Renal cortex interstitium (tissue), 11 donors: ENCODE data around the gene SOCS1. TPM values are rescaled to one million over a fixed set of nuclear protein-coding genes. Genes with fewer than 3 reads are reported as not detected.
"Not testable (repeated sequence)": the region's sequence is repeated elsewhere in the genome, so short reads cannot be mapped to it uniquely, and the experiment has no call there.

ENCODE experiments used
- DNase-seq, 11 donors: peaks; one replicate each; pipeline ENCODE4 v3.0.0-alpha.2; 2013; ENCODE audit warnings: low read depth in 9 of 11, low spot score in 4 of 11; ENCODE audit errors: extremely low read depth in 1 of 11
- polyA plus RNA-seq, 3 donors: library from polyadenylated mRNA; unstranded; fragments of 120-200 nt; gene quantifications; one replicate each; pipeline ENCODE4 v1.2.1, GENCODE V29; 2013; ENCODE audit not compliant: insufficient read length in 3 of 3

The SOCS1 gene
- polyA plus RNA-seq, 3 donors = 4.7 to 7.2 (median 6.3) TPM

DNA sequence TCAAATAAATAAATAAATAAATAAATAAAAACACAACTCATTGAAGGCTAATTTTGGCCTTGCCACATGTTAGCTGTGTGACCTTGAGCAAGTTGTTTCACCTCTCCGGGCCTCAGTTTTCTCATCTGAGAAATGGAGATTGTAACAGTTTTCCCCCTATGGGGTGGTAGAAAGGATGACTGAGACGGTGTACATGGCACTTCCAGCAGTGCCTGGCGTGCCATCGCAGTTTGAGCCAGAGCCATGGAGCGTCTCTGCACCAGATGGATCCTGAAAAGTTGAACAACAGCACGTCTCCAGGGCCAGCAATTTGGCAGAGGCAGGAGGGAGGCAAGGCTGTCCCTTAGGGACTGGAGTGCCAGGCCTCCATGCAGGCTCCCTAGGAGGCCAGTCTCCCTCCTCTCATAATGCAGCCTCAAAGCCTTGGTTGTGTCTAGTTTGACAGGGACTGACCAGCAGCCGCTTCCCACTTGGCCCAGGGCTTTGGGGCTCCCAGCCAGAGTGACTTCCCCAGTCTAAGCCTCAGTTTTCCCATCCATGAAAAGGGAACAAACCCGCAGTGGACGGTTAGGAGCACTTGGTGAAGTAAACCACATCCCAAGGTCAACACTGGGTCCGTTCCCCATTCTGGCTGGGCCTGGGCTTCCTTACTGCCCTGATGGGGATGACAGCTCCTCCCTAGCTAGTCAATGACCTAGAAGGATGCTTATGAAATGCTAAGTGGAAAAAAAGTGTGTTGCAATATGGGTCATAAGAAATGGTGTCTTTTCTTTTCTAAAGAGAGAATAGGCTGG, 19.3 kb downstream of the SOCS1 start:
- no peak for DNase-seq

DNA sequence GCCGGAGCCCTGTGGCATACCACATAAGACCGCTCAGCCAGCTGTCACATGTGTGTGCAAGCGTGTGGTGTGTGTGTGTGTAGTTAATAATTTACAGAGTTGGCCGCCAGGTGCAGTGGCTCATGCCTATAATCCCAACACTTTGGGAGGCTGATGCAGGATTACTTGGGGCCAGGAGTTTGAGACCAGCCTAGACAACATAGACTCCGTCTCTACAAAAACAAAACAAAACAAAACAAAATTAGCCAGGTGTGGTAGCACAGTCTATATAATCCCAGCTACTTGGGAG, 20.4 kb downstream of the SOCS1 start:
- DNase-seq = no peak

DNA sequence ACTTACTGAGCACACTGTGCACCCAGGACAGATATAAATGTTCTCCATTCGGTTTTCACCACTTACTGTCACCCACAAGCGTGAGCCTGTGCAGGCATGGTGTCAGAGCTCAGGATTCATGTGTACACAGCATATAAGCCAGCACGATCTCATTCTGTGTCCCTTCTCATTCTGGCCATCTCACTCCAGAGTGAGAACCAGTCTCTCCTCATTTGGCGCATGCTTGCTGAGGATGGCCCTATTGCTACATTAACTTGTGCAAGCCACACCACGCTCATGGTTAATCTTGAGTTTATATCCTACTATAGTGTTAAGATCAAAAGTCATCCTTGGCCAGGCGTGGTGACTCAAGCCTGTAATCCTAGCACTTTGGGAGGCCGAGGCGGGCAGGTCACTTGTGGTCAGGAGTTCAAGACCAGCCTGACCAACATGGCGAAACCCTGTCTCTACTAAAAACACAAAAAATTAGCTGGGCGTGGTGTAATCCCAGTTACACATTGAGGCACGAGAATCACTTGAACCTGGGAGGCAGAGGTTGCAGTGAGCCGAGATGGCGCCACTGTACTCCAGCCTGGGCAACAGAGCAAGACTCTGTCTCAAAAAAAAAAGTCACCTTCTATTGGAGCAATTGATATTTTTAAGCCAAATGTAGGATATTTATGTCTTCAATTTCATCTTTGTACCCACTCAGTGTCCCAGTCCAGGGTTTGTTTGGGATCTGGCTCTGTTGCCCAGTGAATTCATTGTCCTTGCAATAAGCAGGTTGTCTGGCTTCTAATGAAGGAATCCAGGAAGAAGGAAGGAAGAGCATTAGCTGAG, 20.9 kb downstream of the SOCS1 start:
- no peak for DNase-seq

DNA sequence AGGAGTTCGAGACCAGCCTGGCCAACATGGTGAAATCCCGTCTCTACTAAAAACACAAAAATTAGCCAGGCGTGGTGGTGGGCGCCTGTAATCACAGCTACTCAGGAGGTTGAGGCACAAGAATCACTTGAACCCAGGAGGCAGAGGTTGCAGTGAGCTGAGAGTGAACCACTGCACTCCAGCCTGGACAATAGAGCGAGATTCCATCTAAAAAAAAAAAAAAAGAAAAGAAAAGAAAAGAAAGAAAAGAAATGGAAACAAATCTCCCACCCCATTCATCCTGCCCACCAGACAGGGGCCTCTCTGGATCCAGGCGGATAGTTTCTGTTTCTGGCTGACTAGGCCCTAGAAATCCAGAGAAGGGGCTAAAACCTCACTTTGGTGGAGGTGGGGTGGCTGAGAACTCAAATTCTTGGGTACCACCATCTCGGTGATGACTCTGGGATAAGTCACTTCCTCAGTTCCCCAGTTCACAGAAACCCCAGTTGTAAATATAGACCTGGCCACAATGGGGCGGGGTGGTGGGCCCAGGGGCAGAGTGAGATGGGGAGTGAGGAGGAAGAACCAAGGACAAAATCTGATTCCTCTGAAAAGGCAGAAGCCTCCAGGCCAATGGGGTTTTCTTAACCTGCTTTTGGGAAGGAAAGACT, 22.2 kb downstream of the SOCS1 start:
- DNase-seq = no peak

DNA sequence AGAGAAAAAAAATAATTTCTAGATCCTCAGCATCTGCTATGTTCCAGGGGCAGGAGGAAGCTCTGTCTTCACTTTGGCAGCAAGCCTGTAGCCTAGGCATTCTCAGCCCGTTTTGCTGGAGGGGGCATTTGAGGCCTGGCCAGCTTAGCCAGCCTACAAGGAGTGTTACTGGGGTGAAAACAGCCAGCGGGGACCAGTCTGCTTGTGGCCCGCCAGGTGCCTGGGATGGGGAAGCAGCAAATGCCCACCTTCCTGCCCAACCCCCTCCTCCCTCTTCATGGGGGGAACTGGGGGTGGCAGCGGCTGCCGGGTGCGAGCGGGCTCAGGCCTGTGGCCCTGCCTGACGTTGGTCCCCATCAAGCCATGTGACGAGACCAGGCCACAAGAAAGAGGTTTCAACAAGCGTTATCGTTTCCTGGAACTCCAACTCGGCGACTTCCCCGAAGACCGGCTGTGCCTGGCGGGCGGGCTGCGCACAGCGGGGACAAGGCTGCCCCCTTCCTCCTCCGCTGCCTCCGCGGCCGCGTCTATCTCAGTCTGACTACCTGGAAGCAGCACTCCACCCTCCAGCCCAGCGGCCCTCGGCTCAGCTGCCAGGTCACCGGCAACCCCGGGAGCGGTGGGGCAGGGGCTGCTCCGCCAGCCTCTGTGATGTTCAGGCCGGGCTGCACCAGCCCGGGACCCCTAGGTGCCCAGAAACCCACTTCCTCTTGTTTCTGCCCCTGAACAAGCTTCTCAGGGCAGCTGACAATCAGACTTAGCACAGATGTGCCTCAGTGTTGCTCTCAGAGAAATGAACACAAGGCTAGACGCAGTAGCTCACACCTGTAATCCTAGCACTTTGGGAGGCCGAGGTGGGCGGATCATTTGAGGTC, 22.9 kb downstream of the SOCS1 start:
- DNase-seq = no peak

DNA sequence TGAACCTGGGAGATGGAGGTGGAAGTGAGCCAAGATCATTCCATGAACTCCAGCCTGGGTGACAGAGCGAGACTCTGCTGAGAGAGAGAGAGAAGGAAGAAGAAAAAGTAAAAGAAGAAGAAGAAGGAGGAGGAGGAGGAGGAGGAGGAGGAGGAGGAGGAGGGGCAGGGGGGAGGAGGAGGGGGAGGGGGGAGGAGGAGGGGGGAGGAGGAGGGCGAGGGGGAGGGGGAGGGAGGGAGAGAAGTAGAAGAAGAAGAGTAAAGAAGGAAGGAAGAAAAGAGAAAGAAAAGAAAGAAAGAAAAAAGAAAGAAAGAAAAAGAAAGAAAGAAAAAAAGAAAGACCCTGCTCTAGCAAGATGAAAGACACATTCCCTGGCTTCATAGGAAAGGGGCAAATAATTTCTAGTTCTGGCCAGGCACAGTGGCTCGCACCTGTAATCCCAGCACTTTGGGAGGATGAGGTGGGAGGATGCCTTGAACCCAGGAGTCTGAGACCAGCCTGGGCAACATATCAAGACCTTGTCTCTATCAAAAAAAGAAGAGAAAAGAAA, 23.6 kb downstream of the SOCS1 start:
- no peak for DNase-seq

DNA sequence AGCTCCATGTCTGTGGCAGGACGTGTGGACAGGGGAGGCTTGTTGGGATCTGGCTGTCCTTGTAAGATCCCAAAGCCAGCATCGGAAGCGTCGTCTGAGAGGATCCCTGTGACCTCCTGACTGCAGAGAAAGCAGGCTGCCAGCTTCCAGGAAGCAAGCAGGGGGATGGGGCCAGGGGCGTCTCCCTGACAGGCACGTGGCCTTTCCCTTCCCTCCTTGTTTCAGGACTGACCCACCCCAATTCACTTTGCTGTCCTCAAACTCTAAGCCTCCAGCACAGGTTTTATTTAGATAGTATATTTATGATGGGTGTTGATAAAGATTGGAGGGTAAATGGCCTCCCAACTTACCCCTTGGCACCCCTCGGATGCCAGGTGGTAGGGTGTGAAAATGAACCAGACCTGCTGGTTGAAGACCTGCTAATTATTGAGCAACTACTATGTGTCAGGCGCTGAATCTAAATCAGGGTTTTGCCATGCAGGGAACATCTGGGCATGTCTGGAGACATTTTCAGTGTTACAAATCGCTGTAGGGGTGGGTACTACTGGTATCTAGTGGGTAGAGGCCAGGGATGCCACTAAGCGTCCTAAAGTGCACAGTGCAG, 24.5 kb downstream of the SOCS1 start:
- no peak for DNase-seq

DNA sequence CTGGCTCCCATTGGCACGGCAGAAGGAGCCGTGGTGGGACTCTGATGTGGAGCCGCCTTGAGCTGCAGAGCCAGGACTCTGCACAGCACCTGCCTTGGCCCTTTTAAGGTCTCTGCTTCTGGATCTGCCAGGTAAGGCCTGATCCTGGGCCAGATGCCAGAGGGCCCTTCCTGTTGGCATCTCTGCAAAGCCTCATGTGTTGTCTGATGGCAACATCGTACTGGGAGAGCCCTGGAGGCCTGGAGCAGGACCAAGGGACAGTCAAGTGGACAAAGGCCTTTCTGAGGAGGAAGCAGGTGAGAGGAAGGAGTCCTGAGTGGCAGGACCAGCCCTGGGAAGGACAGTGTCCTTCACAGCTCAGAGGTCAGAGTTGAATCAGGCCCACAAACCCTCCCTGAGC, 26.1 kb downstream of the SOCS1 start:
- DNase-seq = no peak

DNA sequence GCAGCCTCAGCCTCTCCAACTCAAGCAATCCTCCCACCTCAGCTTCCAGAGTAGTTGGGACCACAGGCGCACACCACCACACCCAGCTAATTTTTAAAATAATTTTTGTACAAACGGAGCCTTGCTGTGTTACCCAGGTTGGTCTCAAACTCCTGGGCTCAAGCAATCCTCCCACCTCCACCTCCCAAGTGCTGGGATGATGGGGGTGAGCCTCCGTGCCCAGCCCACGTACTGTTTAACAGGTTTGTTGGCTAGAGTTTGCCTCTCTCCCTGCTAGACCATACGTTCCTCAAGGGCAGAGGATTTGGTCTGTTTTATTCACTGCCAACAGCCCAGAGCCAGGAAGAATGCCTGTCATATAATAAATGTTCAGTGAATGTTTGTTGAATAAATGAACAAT, 26.6 kb downstream of the SOCS1 start:
- no peak for DNase-seq

DNA sequence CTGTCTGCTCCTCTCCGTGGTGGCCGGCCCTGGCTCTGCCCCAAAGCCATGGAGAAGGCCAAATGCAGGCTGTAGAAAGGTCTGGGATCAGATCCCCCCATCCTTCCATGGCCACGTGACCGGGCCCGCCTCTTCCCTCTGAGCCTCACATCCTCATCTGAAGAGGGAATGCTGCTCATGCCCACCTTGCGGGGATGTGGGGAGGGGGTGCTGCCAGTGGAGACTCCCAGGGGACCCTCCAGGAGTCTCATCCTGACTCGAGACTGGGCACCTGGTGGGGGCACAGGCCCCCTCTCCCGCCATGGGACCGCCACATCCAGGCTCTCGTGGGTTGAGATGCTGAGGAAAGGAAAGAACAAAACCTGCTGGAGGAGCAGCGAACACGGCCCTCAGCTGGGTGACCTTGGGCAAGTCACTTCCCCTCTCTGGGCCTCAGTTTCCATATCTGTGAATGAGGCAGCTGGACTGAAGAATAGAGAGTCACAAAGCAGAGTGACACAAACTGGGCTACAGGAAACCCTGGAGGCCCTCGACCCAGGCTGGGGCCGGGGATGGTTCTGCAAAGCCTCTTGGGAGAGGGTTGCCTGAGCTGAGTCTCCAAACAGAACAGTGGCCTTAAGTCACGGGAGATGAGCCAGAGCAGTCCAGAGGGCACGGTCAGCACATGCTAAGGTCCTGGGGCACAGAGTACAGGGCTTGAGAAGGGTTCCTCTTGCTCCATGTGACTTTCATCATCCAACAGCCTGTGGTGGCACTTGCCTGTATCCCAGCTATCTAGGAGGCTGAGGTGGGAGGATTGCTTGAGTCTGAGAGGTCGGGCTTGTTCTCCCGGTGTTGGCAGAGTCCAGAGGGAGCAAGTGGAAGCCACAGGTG, 30.1 kb downstream of the SOCS1 start:
- no peak for DNase-seq

DNA sequence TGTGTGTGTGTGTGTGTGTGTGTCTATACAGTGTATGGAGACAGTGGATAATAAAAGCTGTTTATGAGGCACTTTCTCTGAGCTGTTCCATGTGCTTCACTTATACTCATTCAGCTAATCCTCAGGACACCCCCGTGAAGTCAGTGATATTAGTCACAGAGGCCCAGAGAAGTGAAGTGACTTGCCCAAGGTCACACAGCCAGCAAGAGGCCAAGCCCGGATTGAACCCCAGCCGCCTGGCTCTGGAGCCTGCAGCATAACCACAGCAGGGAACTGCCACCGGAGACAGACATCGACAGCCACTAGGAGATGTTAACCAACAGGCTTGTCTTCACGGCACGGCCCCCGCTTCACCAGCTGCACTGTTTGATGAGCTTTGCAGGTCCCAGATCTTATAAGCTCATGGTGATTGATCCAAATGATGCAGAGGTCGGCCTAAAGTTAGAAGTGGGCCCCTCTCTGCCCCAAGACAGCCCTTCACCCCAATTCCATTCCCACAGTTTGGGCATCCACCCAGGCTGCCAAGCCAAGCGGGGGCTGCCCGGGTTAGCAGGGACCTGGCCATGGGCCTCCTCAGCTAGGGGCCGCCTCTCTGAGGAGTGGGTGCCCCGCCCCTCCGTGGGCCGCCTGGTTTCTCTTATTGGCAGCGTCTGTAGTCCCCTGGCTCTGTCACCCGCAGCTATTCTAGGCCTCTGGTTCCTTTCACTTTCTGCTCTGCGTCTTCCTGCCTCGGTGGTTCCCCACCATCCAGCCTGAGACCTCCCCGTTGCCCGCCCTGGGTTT, 30.9 kb downstream of the SOCS1 start:
- no peak for DNase-seq

DNA sequence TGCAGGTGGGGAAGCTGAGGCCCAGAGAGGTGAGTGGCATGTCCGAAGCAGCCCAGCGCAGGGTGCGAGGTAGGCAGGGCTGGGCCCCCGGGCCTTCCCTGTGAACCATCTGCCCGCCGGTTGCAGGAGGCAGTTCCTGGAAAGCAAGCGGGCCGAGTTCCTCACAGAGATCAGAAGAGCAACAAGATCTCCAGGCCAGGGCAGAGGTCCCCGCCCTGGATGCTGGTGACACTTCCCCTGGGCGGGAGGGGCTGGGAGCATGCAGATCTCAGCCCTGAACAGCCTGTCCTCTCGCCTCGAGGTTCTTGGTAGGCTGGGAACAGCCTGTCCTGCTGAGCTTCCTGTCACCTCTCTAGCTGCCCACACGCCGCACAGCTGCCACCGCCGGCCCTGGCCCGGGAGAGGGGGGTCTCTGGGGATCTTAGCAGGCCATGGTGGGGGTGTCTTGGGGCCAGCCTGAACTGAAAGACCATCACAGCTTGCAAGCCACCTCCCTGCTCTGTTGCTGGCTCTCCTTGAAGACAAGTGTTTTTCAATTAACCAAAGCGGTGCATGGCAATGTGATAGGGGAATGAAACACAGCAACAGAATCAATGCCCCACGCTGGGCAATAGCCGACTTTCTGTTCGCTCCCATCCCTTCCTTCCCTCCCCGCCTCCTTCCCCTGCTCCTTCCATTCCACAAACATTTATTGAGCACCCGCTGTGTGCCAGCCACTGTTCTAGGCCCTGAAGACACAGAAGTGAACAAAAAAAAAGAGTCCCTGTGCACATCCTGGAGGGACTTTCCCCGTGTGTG, 31.7 kb downstream of the SOCS1 start:
- DNase-seq = no peak

DNA sequence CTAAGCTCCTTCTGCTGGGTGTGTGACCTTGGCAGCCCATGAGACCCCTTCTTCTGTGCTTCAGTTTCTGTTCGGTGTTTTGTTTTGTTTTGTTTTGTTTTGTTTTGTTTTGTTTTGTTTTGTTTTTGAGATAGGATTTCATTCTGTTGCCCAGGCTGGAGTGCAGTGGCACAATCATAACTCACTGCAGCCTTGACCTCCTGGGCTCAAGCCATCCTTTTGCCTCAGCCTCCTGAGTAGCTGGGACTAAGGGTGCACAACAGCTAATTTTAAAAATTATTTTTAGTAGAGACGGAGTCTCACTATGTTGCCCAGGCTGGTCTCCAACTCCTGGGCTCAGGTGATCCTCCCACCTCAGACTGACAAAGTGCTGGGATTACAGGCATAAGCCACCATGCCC, 35.5 kb downstream of the SOCS1 start:
- not testable (repeated sequence) for DNase-seq

DNA sequence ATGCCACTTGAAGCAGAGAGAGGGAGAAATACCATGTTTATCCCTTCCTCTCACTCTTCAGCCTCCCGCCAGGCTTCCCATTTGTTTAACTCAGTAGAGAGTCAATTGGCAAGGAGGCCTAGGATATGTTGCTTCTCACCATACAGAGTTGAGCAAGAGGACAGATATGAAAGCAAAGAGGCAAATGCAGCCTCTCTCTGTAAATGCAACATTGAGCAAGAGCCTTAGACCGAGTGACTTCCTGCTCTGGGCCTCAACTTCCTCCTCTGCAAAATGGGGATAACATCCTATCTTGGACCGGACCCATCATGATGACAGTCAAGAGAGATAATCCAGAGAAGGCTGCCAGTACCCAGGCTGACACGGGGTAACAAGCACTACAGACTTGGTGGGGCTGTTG, 36.8 kb downstream of the SOCS1 start:
- DNase-seq = no peak

DNA sequence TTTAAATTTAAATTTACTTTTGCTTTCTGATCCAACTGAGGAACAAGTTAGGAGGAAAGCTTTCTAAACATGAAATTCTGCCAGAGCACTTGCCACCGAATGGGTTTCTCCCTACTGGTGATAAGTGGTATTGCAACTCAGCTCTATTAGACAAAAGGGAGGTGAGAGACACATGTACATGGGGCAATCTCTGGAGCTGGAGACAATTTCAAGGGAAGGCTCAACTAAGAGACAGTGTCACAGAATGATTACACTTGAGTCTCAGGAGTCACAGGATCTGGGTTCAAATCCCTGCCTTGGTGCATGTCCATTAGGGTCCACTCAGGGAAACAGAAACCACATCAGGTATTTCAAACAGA, 37.4 kb downstream of the SOCS1 start:
- no peak for DNase-seq
